GM13977 (cell line): ENCODE results near the gene IST1.
"Not testable (repeated sequence)": the region's sequence is repeated elsewhere in the genome, so short reads cannot be mapped to it uniquely, and the experiment has no call there.

ENCODE experiments used
- DNase-seq: peaks from one replicate; pipeline ENCODE4 v3.0.0; 2012; ENCODE audit warnings: low spot score
- in situ Hi-C: fragments of 300-500 bp; cut with MboI; formaldehyde crosslinking; loops from one replicate; pipeline ENCODE4 v1.12.0; 2022; ENCODE audit warnings: low sequenced_read_pairs, low pct_unique_long_range_greater_than_20kb, mixed read lengths, inconsistent platforms; ENCODE audit not compliant: unreplicated experiment
- TF ChIP-seq, protein P1 (sequence below): IDR thresholded peaks from 2 replicates; pipeline ENCODE4 v1.5.1; 2012; ENCODE audit warnings: mild to moderate bottlenecking, control low read depth; ENCODE audit not compliant: insufficient read depth; ENCODE audit errors: extremely low read depth, missing control alignments

The IST1 gene

DNA sequence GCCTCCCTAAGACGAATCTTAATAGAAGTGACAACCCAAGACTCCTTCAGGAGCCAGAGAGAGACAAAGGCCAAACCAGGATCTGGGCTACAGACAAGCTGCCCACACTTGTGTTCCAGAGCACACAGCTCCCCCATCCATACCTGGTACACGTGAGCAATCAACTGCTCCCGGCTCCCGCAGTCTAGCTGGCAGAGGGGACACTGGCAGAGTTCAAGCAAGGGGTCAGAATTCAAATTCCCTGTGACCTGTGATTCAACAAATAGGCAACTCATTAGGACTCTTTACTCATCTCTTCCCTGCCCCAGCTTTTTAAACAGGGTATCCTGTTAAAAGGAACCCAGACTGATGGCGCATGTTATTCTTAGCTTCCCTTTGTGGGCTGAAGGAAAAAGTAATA is 31.3 kb upstream of the IST1 start:
- TF ChIP-seq, protein P1, sequence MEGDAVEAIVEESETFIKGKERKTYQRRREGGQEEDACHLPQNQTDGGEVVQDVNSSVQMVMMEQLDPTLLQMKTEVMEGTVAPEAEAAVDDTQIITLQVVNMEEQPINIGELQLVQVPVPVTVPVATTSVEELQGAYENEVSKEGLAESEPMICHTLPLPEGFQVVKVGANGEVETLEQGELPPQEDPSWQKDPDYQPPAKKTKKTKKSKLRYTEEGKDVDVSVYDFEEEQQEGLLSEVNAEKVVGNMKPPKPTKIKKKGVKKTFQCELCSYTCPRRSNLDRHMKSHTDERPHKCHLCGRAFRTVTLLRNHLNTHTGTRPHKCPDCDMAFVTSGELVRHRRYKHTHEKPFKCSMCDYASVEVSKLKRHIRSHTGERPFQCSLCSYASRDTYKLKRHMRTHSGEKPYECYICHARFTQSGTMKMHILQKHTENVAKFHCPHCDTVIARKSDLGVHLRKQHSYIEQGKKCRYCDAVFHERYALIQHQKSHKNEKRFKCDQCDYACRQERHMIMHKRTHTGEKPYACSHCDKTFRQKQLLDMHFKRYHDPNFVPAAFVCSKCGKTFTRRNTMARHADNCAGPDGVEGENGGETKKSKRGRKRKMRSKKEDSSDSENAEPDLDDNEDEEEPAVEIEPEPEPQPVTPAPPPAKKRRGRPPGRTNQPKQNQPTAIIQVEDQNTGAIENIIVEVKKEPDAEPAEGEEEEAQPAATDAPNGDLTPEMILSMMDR = no peak
- in situ Hi-C loops = no loop called here
- DNase-seq = no peak

DNA sequence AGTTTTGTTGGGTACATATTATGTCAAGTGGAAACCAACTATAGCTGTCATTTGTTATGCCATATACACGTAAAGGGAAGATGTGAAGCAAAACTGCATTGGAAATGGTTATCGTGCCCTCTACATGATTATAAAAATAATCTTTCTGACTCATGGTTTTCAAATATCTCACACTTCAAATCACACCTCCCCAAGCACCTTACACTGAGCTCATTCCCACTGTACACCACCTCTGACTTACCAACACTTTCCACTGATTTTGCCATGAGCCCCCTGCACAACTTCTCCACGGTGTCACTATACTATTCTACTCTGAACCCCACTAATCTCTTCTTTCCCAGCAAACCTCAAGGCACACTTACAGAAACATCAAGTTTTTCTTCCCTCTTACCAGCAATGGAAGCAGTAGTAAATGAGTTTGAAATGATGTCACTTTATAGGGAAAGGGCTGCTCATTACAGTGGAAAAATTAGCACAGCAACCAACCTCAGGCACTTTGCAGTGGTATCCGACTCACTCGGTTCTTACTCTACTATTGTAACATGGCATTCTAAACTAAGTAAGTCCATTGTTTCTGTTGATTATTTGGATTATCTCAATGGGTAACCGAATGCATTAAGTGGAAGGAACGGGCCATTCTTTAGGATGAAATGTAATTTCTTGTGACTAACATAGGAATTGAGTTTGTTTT is 30.0 kb upstream of the IST1 start:
- TF ChIP-seq, protein P1 = no peak
- in situ Hi-C loops = no loop called here
- DNase-seq = no peak

DNA sequence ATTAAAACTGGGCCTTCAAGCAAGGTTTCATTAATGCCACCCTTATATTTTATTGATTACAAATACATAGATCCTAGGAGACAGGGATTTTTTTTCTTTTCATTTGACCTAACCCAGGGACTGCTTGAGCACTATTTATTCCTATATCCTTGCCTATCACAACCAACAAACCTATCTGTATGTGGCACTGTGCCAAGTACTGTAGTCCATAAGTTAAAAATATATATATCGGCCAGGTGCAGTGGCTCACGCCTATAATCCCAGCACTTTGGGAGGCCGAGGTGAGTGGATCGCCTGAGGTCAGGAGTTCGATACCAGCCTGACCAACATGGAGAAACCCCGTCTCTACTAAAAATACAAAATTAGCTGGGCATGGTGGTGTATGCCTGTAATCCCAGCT is 28.2 kb upstream of the IST1 start:
- DNase-seq, in situ Hi-C loops: not testable (repeated sequence)

DNA sequence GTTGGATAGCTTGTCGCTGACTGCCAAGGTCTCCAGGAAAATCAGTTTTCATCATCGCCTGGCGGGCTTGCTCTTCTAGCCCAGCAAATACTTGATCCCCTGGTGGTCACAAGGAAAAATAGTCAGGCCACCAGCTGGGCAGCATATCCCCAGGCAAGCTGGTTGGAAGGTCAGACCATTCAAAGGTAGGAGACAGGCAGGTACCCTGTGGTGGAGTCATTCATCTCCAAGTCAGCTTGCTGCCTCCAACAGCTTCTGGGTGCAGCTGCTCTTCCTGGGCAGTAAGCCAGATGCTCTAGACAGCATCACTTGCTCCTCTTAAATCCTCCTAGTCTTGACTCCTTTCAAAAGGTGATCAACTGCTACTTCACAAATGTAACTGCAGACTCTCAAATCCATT is 27.4 kb upstream of the IST1 start:
- in situ Hi-C loops = no loop called here
- TF ChIP-seq, protein P1 = no peak
- DNase-seq = no peak

DNA sequence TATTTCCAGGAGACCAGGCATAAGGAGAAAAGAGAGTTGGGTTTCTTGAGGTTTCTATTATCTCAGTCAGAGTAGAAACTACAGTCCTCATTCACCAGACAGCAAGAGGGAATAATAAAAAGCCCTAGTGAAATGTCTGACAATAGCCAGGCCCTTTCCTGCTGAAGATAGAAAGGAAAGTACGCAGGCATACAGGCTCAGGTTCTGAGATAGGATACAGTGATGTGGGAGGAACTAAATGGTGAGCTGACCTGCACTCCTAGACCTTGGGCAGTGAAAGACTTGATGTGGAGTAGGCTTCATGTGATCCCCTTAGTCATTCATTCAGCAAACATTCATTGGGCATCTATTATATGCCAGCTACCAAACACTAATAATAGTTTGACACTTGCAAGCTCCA is 26.2 kb upstream of the IST1 start:
- DNase-seq = no peak
- in situ Hi-C loops = no loop called here
- TF ChIP-seq, protein P1 = no peak

DNA sequence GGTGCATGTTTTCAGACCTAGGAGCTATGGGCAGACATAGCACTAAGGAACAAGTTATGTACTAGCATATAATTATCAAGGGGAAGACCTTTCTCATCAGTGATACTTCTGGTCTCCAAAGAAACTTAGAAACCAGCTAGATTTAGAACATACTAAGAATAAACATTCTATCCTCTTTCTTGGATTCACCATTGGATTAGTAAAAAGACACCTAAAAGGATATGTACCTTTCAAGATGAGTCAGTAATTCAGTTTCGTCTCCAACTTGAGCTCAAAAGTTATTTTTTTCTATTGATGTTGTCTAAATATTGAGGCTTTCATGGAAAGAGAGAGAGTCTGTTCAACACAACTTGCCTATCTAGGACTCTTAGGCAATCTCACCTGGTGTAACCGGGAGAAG is 24.5 kb upstream of the IST1 start:
- in situ Hi-C loops = no loop called here
- DNase-seq = no peak
- TF ChIP-seq, protein P1 = no peak

DNA sequence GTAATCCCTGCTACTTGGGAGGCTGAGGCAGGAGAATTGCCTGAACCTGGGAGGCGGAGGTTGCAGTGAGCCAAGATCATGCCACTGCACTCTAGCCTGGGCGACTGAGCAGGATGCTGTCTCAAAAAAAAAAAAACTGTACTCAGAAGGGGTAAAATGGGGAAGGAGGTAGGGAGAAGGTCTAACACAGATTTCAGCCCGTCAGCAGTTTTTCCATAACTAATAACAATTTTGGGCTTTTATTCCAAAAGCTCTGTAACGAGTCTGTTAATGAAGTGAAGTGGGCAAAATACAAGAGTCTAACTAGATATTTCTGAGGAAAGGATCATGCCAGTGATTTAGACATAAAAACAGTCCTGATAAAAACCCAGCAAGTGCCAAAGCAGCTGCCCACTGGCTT is 22.1 kb upstream of the IST1 start:
- in situ Hi-C loops = no loop called here
- TF ChIP-seq, protein P1 = no peak
- DNase-seq = no peak
